ENCODE data around the gene OR5M11.

OR5M11 gene

DNA sequence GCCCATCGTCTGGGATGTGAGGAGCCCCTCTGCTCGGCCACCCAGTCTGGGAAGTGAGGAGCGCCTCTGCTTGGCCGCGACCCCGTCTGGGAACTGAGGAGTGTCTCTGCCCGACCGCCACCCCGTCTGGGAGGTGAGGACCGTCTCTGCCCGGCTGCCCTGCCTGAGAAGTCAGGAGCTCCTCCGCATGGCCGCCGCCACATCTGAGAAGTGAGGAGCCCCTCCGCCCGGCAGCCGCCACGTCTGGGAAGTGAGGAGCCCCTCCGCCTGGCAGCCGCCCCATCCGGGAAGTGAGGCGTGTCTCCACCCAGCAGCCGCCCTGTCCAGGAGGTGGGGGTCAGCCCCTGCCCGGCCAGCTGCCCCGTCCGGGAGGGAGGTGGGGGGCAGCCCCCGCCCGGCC lies 46.0 kb downstream of the OR5M11 start:
- Histone ChIP-seq H3K27me3 (ENCODE audit: control insufficient read depth, insufficient read depth, low read length) (no peaks in the 10 kb centered on the region), H3K4me1 (ENCODE audit: control insufficient read depth, insufficient read depth, low read length) (no peaks in the 10 kb centered on the region), H3K9ac (ENCODE audit: low read length) (no peak overlapping the region), H3K9me3 (ENCODE audit: control insufficient read depth, low read length) (no peaks in the 10 kb centered on the region), H3K4me3 (ENCODE audit: low read length) (no peak overlapping the region), H3K36me3 (ENCODE audit: control insufficient read depth, insufficient read depth, low read length) (no peaks in the 10 kb centered on the region)

DNA sequence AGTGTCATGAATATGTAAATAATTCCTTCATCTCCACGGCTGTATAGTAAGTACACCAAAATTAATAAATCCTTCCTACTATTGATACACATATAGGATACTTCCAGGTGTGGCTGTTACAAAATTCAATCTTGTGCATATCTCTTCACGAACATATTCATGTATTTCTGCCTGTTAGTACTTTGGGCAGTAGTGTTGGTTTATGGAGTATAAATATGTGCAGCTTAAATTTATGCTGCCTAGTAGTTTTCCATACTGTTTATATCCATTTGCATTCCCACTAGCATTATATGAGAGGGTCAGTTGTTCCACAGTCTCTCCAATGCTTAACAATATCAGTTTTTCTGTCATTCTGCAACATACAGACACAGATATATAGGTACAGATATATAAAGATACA lies 47.9 kb downstream of the OR5M11 start:
- Histone ChIP-seq H3K27me3 (ENCODE audit: control insufficient read depth, insufficient read depth, low read length) (no peaks in the 10 kb centered on the region), H3K9ac (ENCODE audit: low read length) (no peak overlapping the region), H3K9me3 (ENCODE audit: control insufficient read depth, low read length) (no peaks in the 10 kb centered on the region), H3K4me3 (ENCODE audit: low read length) (no peak overlapping the region), H3K4me1 (ENCODE audit: control insufficient read depth, insufficient read depth, low read length) (no peaks in the 10 kb centered on the region), H3K36me3 (ENCODE audit: control insufficient read depth, insufficient read depth, low read length) (no peaks in the 10 kb centered on the region)

Measured in mucosa of stomach (tissue), 1 donor.